Measurements from ENCODE around the gene JAKMIP1. TPM values are rescaled to one million over a fixed set of nuclear protein-coding genes. Genes with fewer than 3 reads are reported as not detected.

JAKMIP1 gene
- total RNA-seq, 1 experiment from 2014 or later: not detected

- POLR2A ChIA-PET: no interaction called here
- intact Hi-C loops (cut with micrococcal nuclease; ENCODE audit: unreplicated experiment): no loop called here
Observed at GRCh38 chr4:6228158-6229067, 28.1 kb upstream of the JAKMIP1 start.

GRCh38 chr4:6227412-6228157 lies 27.2 kb upstream of the JAKMIP1 start:
- no peak overlapping the region for H3K4me3 Mint-ChIP-seq (ENCODE audit: unreplicated experiment)
- DNase-seq: no peak
- no peaks in the 10 kb centered on the region for H3K9me3 Mint-ChIP-seq (ENCODE audit: unreplicated experiment)
- H3K27ac Mint-ChIP-seq (ENCODE audit: unreplicated experiment): no peak overlapping the region
- POLR2A ChIA-PET: no interaction called here
- no peak overlapping the region for H3K4me3 ChIP-seq (ENCODE audit: low read depth, low read length)
- H3K4me1 ChIP-seq: no peaks in the 10 kb centered on the region
- intact Hi-C loops (cut with micrococcal nuclease; ENCODE audit: unreplicated experiment): no loop called here
- peaks cover 4% of the 10 kb centered on the region for H3K27me3 Mint-ChIP-seq (ENCODE audit: insufficient read depth, unreplicated experiment)
- no peaks in the 10 kb centered on the region for H3K27me3 ChIP-seq (replicated peaks; ENCODE audit: control insufficient read depth, insufficient read depth, low read length)
- no peaks in the 10 kb centered on the region for H3K36me3 ChIP-seq (ENCODE audit: control insufficient read depth, insufficient read depth, low read length)
- BruUV-seq (replicated peaks): no TSS peak
- no peaks in the 10 kb centered on the region for H3K36me3 Mint-ChIP-seq (ENCODE audit: insufficient read depth, unreplicated experiment)
- CTCF ChIA-PET: no interaction called here
- H3K4me1 Mint-ChIP-seq (ENCODE audit: low read depth, unreplicated experiment): no peaks in the 10 kb centered on the region
- H3K9me3 ChIP-seq: no peaks in the 10 kb centered on the region
- TF ChIP-seq, protein P1, sequence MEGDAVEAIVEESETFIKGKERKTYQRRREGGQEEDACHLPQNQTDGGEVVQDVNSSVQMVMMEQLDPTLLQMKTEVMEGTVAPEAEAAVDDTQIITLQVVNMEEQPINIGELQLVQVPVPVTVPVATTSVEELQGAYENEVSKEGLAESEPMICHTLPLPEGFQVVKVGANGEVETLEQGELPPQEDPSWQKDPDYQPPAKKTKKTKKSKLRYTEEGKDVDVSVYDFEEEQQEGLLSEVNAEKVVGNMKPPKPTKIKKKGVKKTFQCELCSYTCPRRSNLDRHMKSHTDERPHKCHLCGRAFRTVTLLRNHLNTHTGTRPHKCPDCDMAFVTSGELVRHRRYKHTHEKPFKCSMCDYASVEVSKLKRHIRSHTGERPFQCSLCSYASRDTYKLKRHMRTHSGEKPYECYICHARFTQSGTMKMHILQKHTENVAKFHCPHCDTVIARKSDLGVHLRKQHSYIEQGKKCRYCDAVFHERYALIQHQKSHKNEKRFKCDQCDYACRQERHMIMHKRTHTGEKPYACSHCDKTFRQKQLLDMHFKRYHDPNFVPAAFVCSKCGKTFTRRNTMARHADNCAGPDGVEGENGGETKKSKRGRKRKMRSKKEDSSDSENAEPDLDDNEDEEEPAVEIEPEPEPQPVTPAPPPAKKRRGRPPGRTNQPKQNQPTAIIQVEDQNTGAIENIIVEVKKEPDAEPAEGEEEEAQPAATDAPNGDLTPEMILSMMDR (IDR thresholded peaks at IDR 0.05; ENCODE audit: insufficient read depth in 1 of 2, low read depth in 1 of 2, low read length in 1 of 2, severe bottlenecking in 1 of 2, unreplicated experiment in 1 of 2): no peak

More at GRCh38 chr4:6228158-6229067, 28.1 kb upstream of the JAKMIP1 start:
- Mint-ChIP-seq H3K27me3 (ENCODE audit: insufficient read depth, unreplicated experiment) (peaks cover 4% of the 10 kb centered on the region), H3K36me3 (ENCODE audit: insufficient read depth, unreplicated experiment) (no peaks in the 10 kb centered on the region), H3K27ac (ENCODE audit: unreplicated experiment) (no peak overlapping the region), H3K4me1 (ENCODE audit: low read depth, unreplicated experiment) (no peaks in the 10 kb centered on the region), H3K9me3 (ENCODE audit: unreplicated experiment) (no peaks in the 10 kb centered on the region), H3K4me3 (ENCODE audit: unreplicated experiment) (no peak overlapping the region)
- CTCF ChIA-PET: no interaction called here
- no TSS peak for BruUV-seq (replicated peaks)
- no peak for DNase-seq
- Histone ChIP-seq H3K36me3 (ENCODE audit: control insufficient read depth, insufficient read depth, low read length) (no peaks in the 10 kb centered on the region), H3K4me3 (ENCODE audit: low read depth, low read length) (no peak overlapping the region), H3K27me3 (replicated peaks; ENCODE audit: control insufficient read depth, insufficient read depth, low read length) (no peaks in the 10 kb centered on the region), H3K4me1 (no peaks in the 10 kb centered on the region), H3K9me3 (no peaks in the 10 kb centered on the region)
- TF ChIP-seq, protein P1 (IDR thresholded peaks at IDR 0.05; ENCODE audit: insufficient read depth in 1 of 2, low read depth in 1 of 2, low read length in 1 of 2, severe bottlenecking in 1 of 2, unreplicated experiment in 1 of 2): no peak

DNA sequence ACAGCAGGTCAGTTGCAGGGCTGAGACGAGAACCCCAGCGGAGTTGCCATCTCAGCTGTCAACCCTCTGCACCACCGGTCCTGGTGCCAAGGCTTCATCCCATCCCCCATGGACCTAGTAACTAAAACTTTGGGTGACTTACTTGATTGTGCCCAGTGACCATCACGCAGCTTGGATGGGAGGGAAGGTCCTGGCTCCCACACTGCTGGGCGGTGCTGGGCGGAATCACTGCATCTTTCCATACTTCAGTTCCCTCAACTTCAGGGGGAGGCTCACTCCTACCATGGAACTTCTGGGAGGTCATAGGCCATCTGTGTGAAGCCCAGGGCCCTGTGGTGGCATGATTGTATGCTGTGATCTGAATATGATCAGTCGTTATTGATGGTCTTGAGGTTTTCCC lies 26.2 kb upstream of the JAKMIP1 start:
- Histone ChIP-seq H3K36me3 (ENCODE audit: control insufficient read depth, insufficient read depth, low read length) (no peaks in the 10 kb centered on the region), H3K4me1 (no peaks in the 10 kb centered on the region), H3K9me3 (no peaks in the 10 kb centered on the region), H3K4me3 (ENCODE audit: low read depth, low read length) (no peak overlapping the region), H3K27me3 (replicated peaks; ENCODE audit: control insufficient read depth, insufficient read depth, low read length) (no peaks in the 10 kb centered on the region)
- H3K36me3 Mint-ChIP-seq (ENCODE audit: insufficient read depth, unreplicated experiment): no peaks in the 10 kb centered on the region
- H3K27me3 Mint-ChIP-seq (ENCODE audit: insufficient read depth, unreplicated experiment): peaks cover 4% of the 10 kb centered on the region
- intact Hi-C loops (cut with micrococcal nuclease; ENCODE audit: unreplicated experiment): no loop called here
- TF ChIP-seq, protein P1 (IDR thresholded peaks at IDR 0.05; ENCODE audit: insufficient read depth in 1 of 2, low read depth in 1 of 2, low read length in 1 of 2, severe bottlenecking in 1 of 2, unreplicated experiment in 1 of 2): no peak
- no peak overlapping the region for H3K27ac Mint-ChIP-seq (ENCODE audit: unreplicated experiment)
- BruUV-seq (replicated peaks): no TSS peak
- no peaks in the 10 kb centered on the region for H3K4me1 Mint-ChIP-seq (ENCODE audit: low read depth, unreplicated experiment)
- no peaks in the 10 kb centered on the region for H3K9me3 Mint-ChIP-seq (ENCODE audit: unreplicated experiment)
- ChIA-PET CTCF (no interaction called here), POLR2A (no interaction called here)
- H3K4me3 Mint-ChIP-seq (ENCODE audit: unreplicated experiment): no peak overlapping the region
- no peak for DNase-seq
